ENCODE results near the gene TEX29. TPM values are rescaled to one million over a fixed set of nuclear protein-coding genes. Genes with fewer than 3 reads are reported as not detected.

Gene TEX29
- polyA plus RNA-seq, 1 of the 3 experiments (the other 2 are of a cell fraction), result 0.18 TPM

DNA sequence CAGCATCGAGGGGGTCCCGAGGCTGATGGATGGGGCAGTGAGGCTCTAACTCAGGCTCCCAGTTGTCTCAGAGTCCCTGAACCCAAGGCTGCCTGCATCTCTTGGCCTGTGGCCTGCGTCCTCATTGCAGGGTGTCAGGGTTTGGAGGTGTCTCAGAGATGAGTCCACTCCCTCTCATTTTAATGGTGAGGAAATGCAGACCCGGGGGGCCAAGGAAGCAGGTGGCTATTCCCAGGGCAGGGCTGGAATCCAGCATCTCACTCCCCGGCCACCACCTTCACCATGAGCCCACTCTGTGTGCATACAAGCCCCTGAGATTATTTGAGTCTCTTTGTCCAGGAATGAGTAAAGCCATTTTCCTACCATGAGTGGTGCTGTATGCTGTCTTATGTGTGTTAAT lies 21.4 kb downstream of the TEX29 start:
- ChIA-PET CTCF (no interaction called here), POLR2A (no interaction called here)
- Histone ChIP-seq H2AFZ (ENCODE audit: low read depth) (no peak overlapping the region), H3K9ac (no peak overlapping the region), H3K4me3 (ENCODE audit: low read depth in 2 of 2, low read length in 1 of 2) (no peak overlapping the region), H3K9me3 (no peaks in the 10 kb centered on the region), H3K27me3 (ENCODE audit: insufficient read depth) (peaks cover 4% of the 10 kb centered on the region; the same call in 1 of the 2 replicates), H3K4me1 (ENCODE audit: control insufficient read depth in 1 of 2, insufficient read depth in 2 of 2, low read depth in 1 of 2, low read length in 1 of 2) (no peaks in the 10 kb centered on the region), H3K36me3 (replicated peaks in 1 of 2; ENCODE audit: control insufficient read depth in 1 of 2, insufficient read depth in 2 of 2, low read length in 1 of 2) (no peaks in the 10 kb centered on the region), H4K20me1 (ENCODE audit: insufficient read depth) (no peaks in the 10 kb centered on the region), H3K27ac (ENCODE audit: low read depth in 2 of 2, low read length in 1 of 2) (no peak overlapping the region), H3F3A (replicated peaks; ENCODE audit: insufficient read depth) (no peaks in the 10 kb centered on the region), H3K4me2 (no peak overlapping the region), H3K9me2 (no peaks in the 10 kb centered on the region), H3K79me2 (ENCODE audit: insufficient read depth) (no peaks in the 10 kb centered on the region)
- 19% methylated on average over 3 of the region's 5 CpGs for WGBS (ENCODE audit: low lambda C conversion rate)
- TF ChIP-seq MEF2A (IDR thresholded peaks at IDR 0.05; ENCODE audit: borderline replicate concordance, low read depth) (no peak), RXRA (IDR thresholded peaks at IDR 0.05; ENCODE audit: borderline replicate concordance, low read depth) (no peak), NFIC (IDR thresholded peaks at IDR 0.05; ENCODE audit: borderline replicate concordance) (no peak), NRF1 (IDR thresholded peaks at IDR 0.05; ENCODE audit: low read depth, low read length) (no peak), GABPA (IDR thresholded peaks at IDR 0.05; ENCODE audit: low read depth) (no peak), TAF1 (IDR thresholded peaks at IDR 0.05; ENCODE audit: borderline replicate concordance, low read depth, low read length) (no peak), TCF12 (IDR thresholded peaks at IDR 0.05) (no peak), JUND (IDR thresholded peaks at IDR 0.05) (no peak), YY1 (IDR thresholded peaks at IDR 0.05; ENCODE audit: low read depth) (no peak), GATA2 (CRISPR knock-in tag; IDR thresholded peaks at IDR 0.05) (no peak), CHD2 (IDR thresholded peaks at IDR 0.05; ENCODE audit: low read length, partially characterized antibody) (no peak)
- TF ChIP-seq, protein P1, sequence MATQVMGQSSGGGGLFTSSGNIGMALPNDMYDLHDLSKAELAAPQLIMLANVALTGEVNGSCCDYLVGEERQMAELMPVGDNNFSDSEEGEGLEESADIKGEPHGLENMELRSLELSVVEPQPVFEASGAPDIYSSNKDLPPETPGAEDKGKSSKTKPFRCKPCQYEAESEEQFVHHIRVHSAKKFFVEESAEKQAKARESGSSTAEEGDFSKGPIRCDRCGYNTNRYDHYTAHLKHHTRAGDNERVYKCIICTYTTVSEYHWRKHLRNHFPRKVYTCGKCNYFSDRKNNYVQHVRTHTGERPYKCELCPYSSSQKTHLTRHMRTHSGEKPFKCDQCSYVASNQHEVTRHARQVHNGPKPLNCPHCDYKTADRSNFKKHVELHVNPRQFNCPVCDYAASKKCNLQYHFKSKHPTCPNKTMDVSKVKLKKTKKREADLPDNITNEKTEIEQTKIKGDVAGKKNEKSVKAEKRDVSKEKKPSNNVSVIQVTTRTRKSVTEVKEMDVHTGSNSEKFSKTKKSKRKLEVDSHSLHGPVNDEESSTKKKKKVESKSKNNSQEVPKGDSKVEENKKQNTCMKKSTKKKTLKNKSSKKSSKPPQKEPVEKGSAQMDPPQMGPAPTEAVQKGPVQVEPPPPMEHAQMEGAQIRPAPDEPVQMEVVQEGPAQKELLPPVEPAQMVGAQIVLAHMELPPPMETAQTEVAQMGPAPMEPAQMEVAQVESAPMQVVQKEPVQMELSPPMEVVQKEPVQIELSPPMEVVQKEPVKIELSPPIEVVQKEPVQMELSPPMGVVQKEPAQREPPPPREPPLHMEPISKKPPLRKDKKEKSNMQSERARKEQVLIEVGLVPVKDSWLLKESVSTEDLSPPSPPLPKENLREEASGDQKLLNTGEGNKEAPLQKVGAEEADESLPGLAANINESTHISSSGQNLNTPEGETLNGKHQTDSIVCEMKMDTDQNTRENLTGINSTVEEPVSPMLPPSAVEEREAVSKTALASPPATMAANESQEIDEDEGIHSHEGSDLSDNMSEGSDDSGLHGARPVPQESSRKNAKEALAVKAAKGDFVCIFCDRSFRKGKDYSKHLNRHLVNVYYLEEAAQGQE (IDR thresholded peaks at IDR 0.05; ENCODE audit: low read depth, low read length), result no peak
- TF ChIP-seq, protein P2, sequence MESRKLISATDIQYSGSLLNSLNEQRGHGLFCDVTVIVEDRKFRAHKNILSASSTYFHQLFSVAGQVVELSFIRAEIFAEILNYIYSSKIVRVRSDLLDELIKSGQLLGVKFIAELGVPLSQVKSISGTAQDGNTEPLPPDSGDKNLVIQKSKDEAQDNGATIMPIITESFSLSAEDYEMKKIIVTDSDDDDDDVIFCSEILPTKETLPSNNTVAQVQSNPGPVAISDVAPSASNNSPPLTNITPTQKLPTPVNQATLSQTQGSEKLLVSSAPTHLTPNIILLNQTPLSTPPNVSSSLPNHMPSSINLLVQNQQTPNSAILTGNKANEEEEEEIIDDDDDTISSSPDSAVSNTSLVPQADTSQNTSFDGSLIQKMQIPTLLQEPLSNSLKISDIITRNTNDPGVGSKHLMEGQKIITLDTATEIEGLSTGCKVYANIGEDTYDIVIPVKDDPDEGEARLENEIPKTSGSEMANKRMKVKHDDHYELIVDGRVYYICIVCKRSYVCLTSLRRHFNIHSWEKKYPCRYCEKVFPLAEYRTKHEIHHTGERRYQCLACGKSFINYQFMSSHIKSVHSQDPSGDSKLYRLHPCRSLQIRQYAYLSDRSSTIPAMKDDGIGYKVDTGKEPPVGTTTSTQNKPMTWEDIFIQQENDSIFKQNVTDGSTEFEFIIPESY (IDR thresholded peaks at IDR 0.05; ENCODE audit: borderline replicate concordance, low read depth), result no peak
- no peak for DNase-seq

DNA sequence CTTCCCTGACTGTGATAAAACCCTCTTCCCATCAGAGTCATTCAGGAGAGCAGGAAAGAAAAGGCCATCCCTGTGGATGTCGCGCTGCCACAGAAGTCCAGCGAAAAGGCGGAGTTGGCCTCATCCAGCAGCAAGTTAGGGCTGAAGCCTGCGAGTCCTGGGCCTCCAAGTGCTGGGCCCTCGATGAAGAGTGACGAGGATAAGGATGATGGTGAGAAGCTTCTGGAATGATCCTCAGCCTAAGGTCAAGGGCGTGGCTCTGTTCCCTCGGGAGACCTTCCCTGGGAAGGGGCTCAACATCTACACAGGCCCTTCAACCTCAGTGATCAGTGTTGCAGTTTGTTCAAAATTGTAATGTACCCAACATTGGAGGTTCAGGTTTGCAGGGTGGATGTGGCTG lies 22.3 kb downstream of the TEX29 start:
- no peak overlapping the region for H3K4me3 ChIP-seq (ENCODE audit: low read depth in 2 of 2, low read length in 1 of 2)
- ChIA-PET CTCF (no interaction called here), POLR2A (no interaction called here)
- no peak for DNase-seq
- H3K4me1 ChIP-seq (ENCODE audit: control insufficient read depth in 1 of 2, insufficient read depth in 2 of 2, low read depth in 1 of 2, low read length in 1 of 2), result no peaks in the 10 kb centered on the region
- H3F3A ChIP-seq (replicated peaks; ENCODE audit: insufficient read depth), result no peaks in the 10 kb centered on the region
- no peak overlapping the region for H3K9ac ChIP-seq
- H3K9me3 ChIP-seq, result no peaks in the 10 kb centered on the region
- WGBS (ENCODE audit: low lambda C conversion rate), result 74% methylated on average over 5 of the region's 9 CpGs
- no peak overlapping the region for H3K27ac ChIP-seq (ENCODE audit: low read depth in 2 of 2, low read length in 1 of 2)
- H3K9me2 ChIP-seq, result no peaks in the 10 kb centered on the region
- H4K20me1 ChIP-seq (ENCODE audit: insufficient read depth), result no peaks in the 10 kb centered on the region
- TF ChIP-seq NFIC (IDR thresholded peaks at IDR 0.05; ENCODE audit: borderline replicate concordance) (no peak), ELF1 (IDR thresholded peaks at IDR 0.05) (no peak), FOSL2 (IDR thresholded peaks at IDR 0.05; ENCODE audit: borderline replicate concordance, low read depth) (no peak), GATA2 (CRISPR knock-in tag; IDR thresholded peaks at IDR 0.05) (no peak), FOXJ3 (CRISPR knock-in tag; IDR thresholded peaks at IDR 0.05) (no peak), RCOR1 (IDR thresholded peaks at IDR 0.05; ENCODE audit: low read length) (no peak), GABPA (IDR thresholded peaks at IDR 0.05; ENCODE audit: low read depth) (no peak)
- TF ChIP-seq, protein P3, sequence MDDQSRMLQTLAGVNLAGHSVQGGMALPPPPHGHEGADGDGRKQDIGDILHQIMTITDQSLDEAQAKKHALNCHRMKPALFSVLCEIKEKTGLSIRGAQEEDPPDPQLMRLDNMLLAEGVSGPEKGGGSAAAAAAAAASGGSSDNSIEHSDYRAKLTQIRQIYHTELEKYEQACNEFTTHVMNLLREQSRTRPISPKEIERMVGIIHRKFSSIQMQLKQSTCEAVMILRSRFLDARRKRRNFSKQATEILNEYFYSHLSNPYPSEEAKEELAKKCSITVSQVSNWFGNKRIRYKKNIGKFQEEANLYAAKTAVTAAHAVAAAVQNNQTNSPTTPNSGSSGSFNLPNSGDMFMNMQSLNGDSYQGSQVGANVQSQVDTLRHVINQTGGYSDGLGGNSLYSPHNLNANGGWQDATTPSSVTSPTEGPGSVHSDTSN (IDR thresholded peaks at IDR 0.05), result no peak
- TF ChIP-seq, protein P4, sequence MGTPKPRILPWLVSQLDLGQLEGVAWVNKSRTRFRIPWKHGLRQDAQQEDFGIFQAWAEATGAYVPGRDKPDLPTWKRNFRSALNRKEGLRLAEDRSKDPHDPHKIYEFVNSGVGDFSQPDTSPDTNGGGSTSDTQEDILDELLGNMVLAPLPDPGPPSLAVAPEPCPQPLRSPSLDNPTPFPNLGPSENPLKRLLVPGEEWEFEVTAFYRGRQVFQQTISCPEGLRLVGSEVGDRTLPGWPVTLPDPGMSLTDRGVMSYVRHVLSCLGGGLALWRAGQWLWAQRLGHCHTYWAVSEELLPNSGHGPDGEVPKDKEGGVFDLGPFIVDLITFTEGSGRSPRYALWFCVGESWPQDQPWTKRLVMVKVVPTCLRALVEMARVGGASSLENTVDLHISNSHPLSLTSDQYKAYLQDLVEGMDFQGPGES (IDR thresholded peaks at IDR 0.05; ENCODE audit: low read depth, low read length), result no peak
- H3K4me2 ChIP-seq, result no peak overlapping the region
- peaks cover 4% of the 10 kb centered on the region; the same call in 1 of the 2 replicates for H3K27me3 ChIP-seq (ENCODE audit: insufficient read depth)
- no peaks in the 10 kb centered on the region for H3K79me2 ChIP-seq (ENCODE audit: insufficient read depth)
- H3K36me3 ChIP-seq (replicated peaks in 1 of 2; ENCODE audit: control insufficient read depth in 1 of 2, insufficient read depth in 2 of 2, low read length in 1 of 2), result no peaks in the 10 kb centered on the region
- H2AFZ ChIP-seq (ENCODE audit: low read depth), result no peak overlapping the region

Data from SK-N-SH (cell line).